Brain microvascular endothelial cell (primary cell): ENCODE data around the gene EPN2.
A peak's percentile ranks its signal among the peaks of the same experiment; 100 is the strongest.

Experiments used
- DNase-seq: peaks from one replicate; pipeline ENCODE4 v3.0.0-alpha.2; 2020
- H3K27ac ChIP-seq: fragments of 250-450 bp; sonication (Bioruptor Pico); 2 replicates; pipeline ENCODE4 v1.5.1; 2020; ENCODE audit warnings: mild to moderate bottlenecking, moderate library complexity
- H3K27me3 ChIP-seq: fragments of 250-450 bp; sonication (Bioruptor Pico); replicated peaks from 2 replicates; pipeline ENCODE4 v1.5.1; 2020; ENCODE audit warnings: mild to moderate bottlenecking
- H3K36me3 ChIP-seq: fragments of 250-450 bp; sonication (Bioruptor Pico); replicated peaks from 2 replicates; pipeline ENCODE4 v1.5.1; 2020; ENCODE audit warnings: mild to moderate bottlenecking
- H3K4me3 ChIP-seq: 2 replicates; pipeline ENCODE4 v1.5.1; 2011; ENCODE audit warnings: low read depth, mild to moderate bottlenecking, control low read depth, low read length, moderate library complexity
- in situ Hi-C: cut with HindIII; loops from 2 replicates; pipeline ENCODE4 v1.10.0; 2017; ENCODE audit warnings: low sequenced_read_pairs, low pct_ligation_motif_present
- TF ChIP-seq, protein P1 (sequence below): IDR thresholded peaks from 2 replicates; pipeline ENCODE4 v1.5.1; 2011; ENCODE audit warnings: low read depth, mild to moderate bottlenecking, moderate library complexity, low read length, control low read depth, inconsistent platforms; ENCODE audit errors: missing control alignments

EPN2 gene

DNA sequence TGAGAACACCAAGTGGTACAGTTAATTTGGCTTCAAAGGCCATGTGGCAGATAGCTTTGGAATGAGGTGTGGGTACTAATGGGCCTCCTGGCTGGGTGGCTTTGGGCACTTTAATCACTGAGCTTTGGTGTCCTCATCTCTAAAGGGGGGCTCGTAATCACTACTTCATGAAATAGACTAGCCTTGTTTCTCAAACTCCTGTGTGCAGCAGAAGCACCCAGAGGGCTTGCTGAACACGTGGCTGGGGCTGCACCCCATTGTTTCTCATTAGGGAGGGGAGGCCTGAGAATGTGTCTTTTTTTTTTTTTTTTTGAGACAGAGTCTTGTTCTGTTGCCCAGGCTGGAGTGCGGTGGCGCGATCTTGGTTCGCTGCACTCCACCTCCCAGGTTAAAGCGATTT, 5.8 kb downstream of the EPN2 start:
- DNase-seq = no peak
- TF ChIP-seq, protein P1, sequence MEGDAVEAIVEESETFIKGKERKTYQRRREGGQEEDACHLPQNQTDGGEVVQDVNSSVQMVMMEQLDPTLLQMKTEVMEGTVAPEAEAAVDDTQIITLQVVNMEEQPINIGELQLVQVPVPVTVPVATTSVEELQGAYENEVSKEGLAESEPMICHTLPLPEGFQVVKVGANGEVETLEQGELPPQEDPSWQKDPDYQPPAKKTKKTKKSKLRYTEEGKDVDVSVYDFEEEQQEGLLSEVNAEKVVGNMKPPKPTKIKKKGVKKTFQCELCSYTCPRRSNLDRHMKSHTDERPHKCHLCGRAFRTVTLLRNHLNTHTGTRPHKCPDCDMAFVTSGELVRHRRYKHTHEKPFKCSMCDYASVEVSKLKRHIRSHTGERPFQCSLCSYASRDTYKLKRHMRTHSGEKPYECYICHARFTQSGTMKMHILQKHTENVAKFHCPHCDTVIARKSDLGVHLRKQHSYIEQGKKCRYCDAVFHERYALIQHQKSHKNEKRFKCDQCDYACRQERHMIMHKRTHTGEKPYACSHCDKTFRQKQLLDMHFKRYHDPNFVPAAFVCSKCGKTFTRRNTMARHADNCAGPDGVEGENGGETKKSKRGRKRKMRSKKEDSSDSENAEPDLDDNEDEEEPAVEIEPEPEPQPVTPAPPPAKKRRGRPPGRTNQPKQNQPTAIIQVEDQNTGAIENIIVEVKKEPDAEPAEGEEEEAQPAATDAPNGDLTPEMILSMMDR = no peak
- no peaks in the 10 kb centered on the region for H3K27me3 ChIP-seq
- H3K36me3 ChIP-seq = no peaks in the 10 kb centered on the region
- H3K4me3 ChIP-seq = no peak overlapping the region
- H3K27ac ChIP-seq = no peak overlapping the region
- in situ Hi-C loops = no loop called here

DNA sequence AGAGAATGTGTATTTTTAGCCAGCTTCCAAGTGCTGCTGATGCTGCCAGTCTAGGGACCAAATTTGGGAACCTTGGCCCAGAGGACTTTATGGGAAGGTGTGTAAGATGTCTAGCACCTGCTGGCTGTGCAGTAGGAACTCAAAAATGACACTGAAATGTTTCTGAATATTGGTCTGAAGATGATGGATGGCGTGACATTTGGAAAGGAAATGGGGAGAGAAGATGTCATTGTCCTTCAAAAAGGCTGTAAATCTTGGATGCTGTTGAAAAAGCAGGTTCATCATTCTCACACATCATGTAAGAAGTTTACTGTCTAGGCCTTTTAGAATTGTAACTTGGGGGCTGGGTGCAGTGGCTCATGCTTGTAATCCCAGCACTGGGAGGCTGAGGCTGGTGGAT, 6.7 kb downstream of the EPN2 start:
- Histone ChIP-seq H3K4me3 (no peak overlapping the region), H3K36me3 (no peaks in the 10 kb centered on the region), H3K27me3 (no peaks in the 10 kb centered on the region), H3K27ac (no peak overlapping the region)
- TF ChIP-seq, protein P1 = no peak
- in situ Hi-C loops = no loop called here
- no peak for DNase-seq

DNA sequence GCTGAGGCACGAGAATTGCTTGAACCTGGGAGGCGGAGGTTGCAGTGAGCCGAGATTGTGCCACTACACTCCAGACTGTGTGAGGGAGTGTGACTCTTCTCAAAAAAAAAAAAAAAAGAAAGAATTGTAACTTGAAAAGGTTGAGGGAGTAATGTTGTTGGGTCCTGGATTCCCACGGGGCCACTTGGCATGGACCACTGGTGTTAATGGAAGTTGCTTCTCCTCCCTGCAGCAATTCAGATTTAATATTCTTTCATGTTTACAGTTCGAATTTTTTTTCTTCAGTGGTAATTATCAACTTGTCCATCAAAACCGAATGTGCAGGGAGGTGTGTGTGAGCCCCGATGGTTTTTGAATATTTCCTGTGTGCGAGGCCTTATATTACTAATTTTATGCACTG, 7.2 kb downstream of the EPN2 start:
- no peak overlapping the region for H3K27ac ChIP-seq
- no peak for DNase-seq
- TF ChIP-seq, protein P1 = no peak
- H3K27me3 ChIP-seq = no peaks in the 10 kb centered on the region
- no peak overlapping the region for H3K4me3 ChIP-seq
- no peaks in the 10 kb centered on the region for H3K36me3 ChIP-seq
- in situ Hi-C loops = no loop called here

DNA sequence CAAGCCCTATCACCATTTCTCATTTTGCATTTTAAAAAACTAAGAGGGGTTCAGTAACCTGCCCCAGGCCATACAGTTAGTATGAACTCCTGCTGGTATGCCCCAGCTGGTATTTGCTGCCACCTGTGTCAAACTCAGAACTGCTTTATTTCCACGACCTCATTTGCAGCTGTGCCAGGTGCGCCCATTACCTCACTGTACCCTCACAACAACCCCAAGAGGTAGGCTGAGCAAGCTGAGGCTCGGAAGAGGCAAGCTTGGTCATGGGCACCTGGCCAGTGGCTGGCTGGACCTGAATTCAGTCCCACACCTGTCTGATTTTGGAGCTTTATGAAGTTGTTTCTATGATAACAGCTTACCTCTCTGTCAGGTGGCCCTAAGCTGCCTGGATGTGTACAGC, 7.6 kb downstream of the EPN2 start:
- Histone ChIP-seq H3K27ac (no peak overlapping the region), H3K27me3 (no peaks in the 10 kb centered on the region), H3K36me3 (no peaks in the 10 kb centered on the region), H3K4me3 (no peak overlapping the region)
- TF ChIP-seq, protein P1 = no peak
- in situ Hi-C loops = no loop called here
- no peak for DNase-seq

DNA sequence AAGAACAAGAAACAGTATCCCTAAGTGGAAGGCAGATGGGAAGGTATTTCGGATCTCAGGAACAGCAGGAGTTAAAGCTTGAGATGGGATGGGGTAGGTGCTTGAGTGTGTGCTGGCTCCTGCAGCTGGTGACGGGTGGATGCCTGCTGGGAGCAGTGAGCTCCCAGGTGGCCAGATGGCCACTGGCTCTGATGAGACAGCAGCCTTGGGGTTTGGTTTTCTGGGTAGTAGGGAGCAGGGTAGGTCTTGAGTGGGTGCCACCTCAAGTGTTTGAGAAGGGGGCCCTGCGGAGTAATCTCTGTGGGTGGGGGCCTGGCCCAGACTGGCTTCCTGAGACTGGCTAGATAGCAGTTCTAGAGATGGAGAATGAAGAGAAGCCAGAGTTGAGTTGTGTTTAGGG, 10.3 kb downstream of the EPN2 start:
- Histone ChIP-seq H3K4me3 (no peak overlapping the region), H3K27me3 (no peaks in the 10 kb centered on the region), H3K27ac (no peak overlapping the region), H3K36me3 (no peaks in the 10 kb centered on the region)
- in situ Hi-C loops = no loop called here
- DNase-seq = no peak
- TF ChIP-seq, protein P1 = no peak

DNA sequence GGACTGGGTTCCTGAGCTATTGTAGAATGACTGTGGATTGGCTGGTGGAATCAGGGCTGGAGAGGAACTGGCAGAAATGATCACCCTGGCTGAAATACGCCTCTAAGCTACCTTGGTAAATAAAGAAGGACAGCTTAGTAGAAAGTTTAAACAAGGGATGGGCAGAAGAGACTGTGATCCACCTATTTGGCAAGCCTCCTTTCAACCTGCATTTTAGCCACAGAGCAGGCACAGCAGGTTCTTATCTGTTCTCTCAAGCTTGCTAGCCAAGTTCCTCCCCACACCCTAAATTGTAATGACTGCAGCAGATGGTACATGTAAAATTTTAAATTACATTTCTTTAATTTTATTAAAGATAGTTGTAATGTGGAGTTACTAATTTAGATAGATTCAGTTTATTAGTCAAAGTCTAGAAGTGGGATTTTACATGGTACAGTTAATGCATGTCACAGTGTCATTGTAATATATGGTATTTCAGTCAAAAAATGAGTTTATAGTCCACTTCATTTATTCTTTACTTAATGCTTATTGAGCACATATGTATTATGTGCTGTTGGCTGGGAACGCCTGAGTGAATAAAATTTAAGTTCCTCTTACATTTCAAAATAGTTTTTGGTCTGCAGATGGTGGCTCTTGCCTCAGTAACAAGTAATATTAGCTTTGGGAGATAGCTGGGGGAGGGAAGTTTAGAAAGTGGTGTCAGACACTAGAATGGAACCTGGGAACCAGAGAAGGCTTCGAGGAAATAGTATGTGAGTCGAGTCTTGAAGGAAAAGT, 11.2 kb downstream of the EPN2 start:
- H3K36me3 ChIP-seq = no peaks in the 10 kb centered on the region
- H3K27me3 ChIP-seq = no peaks in the 10 kb centered on the region
- H3K27ac ChIP-seq = peak overlapping the region; percentile 7
- no peak overlapping the region for H3K4me3 ChIP-seq
- TF ChIP-seq, protein P1 = no peak
- in situ Hi-C loops = no loop called here
- no peak for DNase-seq
